Stimulated activated CD8-positive, alpha-beta memory T cell treated with anti-CD3 and anti-CD28 coated beads, Interleukin-2, amount 100 ng/mL, for 1 hour (primary cell): ENCODE results near the gene ACVR1B.

Source experiments
- DNase-seq, 2 donors: peaks; one replicate each; pipeline ENCODE4 v3.0.0-alpha.2; 2020; ENCODE audit warnings: low read depth in 2 of 2

The ACVR1B gene

DNA sequence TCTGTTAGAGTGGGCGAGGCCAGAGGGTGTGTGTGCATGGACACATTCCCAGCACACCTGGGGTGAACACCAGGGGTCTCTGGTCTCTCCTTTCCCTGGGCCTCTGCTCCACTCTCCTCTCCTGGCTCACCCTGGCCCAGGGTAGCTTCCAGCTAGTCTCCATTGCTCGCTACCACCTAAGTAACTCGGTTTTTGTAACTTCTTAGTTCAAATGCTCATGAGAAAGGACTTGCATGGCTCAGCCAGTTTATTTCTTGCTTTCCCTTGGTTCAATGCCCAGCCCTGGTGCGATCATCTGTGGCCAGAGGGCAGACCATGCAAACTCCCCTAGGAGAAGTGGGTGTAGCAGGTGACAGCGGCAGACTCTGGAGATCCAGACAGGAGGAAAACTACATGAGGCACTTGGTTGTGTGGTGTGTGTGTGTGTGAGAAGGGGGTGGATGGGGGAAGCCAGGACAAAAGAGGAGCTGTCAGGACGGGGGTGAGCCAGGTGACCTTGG, 8.9 kb upstream of the ACVR1B start:
- DNase-seq, result no peak

DNA sequence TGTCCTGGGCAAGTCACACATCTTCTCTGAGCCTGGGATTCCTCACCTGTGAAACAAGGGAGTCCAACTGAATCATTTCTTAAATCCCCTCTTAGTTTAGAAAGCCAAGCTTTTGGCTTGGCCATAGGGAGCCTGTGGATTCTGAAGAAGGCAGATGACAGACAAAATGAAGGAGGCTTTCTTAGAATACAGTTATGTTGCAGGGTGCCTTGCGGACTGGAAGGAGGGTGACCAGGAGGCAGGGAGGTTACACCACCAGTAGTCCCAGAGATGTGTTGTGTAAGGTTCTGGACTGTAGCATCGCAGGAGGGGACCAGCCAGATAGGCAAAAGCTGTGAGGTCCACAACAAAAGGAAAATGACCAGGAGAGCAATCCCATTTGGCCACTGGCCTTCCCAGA, 8.2 kb upstream of the ACVR1B start:
- no peak for DNase-seq

DNA sequence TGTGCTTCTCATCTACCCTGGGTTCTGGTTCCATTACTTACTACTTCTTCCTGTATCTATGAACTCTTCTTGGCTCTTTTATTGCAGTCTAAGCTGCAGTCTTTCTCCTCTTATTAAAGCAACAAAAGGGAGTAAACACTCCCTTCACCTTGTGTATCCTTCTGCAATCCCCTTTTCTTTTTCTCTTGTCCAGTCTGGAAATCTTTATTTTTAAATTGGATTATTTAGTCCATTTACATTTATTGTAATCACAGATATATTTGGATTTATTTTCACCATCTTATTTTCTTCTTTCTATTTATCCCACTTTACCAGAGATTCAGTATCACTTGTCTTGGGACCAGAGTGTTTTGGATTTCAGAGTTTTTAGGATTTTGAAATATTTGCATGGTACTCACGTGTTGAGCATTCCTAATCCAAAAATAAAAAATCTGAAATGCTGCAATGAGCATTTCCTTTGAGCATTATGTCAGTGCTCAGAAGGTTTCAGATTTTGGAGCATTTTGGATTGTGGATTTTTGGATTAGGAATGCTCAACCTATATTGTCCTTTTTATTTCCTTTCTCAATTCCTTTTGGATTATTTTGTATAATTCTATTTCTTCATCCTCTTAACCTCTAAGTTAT, 6.8 kb upstream of the ACVR1B start:
- DNase-seq, result no peak

DNA sequence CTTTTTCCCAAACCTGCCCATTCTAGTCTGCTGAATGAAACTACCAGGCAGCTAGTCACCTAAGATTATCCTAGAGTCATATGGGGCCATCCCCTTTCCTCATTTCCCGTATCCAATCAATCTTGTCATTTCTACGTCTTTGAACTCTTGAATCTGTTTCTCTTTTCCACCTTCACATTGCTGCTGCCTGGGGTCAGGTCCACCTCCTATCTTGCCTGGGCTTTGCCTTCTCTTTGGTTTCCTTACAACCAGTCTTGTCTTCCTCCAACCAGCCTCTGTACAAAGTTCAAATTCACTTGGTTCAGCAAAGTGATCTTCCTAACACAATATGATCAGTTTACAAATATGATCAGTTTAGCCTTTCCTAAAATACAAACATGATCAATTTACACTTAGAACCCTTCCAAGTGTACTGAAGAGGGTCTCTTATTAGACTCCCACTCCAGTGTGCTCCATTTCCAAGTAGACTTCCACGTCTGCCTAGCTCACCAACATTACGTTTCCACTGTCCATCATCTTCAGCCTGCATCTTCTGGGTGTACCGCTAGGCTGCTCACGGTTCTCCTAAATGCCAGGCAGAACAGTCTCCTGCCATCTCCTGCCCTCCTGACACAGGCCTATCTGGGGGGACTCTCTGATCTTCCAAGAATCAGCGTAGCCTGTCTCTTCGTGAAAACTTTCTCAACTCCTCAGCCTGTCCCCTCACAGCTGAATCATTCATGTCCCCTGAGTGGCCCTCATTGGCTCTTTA, 4.1 kb upstream of the ACVR1B start:
- DNase-seq, result no peak

DNA sequence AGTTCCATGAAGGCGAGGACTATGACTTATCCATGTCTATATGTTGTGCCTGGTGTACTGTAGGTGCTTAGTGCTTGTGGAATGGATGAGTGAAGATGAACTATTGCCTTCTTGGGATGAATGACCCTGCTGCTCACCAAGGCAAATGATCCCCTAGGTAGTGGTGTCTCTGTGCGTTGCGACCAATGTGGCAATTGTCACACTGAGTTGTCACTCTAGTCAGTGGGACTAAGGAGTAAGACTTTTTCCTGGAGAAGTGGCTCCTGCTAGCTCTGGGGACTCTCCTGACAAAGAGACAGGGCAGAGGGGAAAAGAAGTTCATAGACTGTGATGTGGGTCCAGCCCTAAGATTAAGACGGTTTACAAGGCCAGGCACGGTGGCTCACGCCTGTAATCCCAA, 3.4 kb upstream of the ACVR1B start:
- DNase-seq, result no peak

DNA sequence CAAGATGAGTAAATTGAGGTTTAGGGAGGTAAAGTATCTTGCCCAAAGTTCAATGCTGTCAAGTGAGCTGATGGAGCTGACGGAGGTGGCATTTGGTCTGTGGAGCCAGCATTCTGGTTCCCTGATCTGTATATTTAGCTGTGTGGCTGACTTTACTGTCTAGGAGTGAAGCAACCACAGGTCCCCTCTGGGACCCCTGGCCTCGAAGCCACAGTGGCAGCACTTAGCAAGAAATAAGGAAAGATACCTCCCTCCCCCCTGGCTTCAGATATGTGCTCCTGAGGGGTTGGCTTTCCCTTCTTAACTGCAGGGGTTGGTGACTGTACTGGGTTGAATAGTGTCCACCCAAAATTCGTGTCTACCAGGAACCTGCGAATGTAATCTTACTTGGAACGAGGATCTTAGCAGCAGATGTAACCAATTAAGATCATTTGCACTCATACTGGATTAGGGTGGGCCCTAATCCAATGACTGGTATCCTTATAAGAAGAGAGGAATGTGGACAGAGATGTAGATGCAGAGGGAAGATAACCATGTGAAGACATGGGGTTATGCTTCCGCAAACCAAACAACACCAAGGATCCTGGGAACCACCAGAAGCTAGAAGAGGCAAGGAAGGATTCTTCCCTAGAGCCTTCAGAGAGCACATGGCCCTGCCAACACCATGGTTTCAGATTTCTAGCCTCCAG, 2.0 kb upstream of the ACVR1B start:
- DNase-seq, result no peak

DNA sequence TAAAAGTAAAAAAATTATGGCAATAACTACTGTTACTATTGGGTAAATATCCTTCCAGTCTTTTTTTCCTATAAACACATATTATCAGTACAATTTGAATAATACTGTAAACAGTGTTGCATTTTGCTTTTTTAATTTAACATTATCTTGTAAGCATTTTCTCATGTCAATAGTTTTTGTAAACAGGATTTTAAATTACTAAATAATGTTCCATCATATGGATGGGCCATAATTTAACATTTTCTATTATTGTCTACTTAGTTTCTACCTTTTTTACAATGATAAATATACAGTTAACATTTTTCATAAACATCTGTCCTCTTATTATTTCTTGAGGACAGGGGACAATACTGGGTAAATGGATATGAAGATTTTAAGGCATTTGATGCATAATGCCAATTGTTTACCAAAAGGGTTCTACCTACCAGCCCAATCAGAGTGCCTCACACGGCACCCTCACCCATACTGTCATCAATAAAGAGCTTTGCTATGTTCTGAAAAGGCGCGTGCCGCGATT, 759 bp upstream of the ACVR1B start:
- DNase-seq, result no peak

DNA sequence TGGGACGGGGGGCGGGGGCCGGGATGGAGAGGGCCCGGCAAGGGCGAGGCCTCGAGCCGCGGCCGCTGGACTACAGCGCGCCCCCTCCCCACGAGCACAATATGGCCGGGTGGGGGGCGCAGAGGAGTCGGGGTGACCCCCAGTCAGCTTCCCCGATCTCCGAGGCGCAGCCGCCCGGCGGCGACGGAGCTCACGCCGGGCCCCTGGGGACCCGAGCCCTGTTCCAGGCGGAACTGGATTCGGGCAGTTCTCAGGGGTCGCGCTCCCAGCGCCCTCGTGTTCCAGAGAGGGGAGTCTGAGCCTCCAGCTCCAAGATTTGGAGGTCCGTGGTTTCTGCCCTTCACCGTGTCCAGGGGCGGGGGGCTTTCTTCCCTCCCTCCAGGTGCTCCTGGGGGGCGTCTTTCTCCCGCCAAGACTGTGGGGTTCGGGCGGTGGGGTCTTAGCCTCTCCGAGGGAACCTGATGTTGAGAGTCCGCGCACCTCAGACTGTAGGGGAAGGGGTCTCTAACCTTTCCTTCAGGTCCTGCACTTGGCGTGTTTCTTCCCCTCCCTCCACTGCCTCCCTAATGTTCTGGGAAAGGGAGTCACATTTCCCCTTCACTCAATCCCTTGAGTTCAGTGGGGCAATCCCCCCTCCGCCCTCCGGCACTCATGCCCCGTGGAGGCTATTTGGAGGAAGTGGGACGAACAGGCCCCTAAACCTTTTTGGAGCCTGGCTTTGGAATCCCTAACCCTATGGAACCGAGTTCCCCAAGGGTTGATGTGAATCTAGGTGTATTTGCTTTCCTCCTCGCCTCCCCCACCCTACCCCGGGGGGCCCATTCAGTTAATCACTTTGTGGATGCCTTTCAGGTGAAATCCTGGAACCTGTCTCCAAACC, 584 bp downstream of the ACVR1B start:
- DNase-seq, result no peak

DNA sequence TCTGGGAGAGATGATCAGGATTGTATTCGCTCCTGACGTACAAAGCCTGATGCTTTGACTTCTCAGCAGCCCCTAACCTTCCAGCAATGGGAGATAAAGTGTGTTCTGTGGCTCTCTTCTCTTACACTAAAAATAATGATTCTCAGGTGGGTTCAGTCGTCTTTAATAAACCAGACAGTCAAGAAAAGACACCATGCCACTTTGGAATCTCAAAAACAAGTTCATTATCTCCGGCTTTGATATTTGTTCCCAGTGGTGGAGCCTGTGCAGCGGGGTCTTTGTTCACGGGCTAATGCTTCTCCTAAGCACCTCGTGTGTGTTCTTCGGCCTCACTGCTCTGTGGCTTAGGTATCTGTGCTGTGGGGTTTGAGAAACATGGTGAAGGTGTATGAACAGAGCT, 1.6 kb downstream of the ACVR1B start:
- no peak for DNase-seq

DNA sequence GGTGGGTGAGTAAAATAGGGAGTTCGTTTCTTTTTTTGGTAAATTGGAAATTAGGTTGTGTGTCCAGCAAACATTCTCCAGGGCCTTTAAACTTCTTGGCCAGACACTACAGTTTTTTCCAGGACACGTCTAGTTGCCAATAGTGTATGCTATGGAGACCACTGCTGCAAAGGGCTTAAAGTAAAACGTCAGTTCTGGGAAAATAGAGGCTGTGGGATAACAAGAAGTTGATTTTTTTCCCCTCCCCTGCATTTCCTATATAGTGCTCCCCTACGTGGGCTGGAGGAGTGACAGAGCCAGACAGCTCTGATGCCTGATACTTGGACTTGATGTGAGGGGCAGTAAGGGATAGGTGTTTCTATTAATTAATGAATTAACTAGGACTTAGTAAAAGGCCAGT, 2.4 kb downstream of the ACVR1B start:
- DNase-seq, result no peak

DNA sequence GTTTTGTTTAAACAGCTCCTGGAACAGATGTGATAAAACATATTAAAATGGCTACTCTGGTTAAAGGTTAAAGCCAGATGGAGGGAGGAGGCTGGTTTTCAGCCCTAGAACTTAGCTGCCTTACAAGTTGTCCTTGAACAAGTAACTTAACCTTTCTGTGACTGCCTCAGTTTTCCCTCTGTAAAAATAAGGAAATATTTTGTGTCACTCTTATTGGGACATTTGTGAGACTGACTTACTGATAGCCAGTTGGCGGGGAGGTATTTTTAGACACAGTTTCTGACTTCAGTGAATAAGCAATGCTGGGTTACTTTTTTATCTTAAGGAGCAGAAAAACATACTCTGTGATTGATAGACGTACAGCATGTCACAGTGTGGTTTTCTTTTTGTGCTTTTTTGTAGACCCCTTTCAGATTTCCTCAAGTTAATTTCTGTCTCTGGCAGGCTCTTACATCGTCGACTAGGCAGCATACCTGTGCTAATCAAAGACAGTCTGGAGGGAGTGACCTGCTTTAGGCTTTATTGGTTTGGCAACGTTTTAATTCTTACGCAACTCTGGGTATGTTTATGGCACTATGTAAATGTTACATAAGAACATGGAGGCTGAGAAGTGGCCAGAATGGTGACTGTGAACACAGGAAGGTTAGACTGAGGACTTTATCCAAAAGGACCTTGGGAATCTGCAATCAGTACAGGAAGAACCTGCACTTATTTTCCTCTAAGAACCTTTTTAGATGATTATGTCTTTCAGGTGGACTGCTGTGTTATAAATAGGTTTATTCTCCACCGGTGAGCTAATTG, 3.3 kb downstream of the ACVR1B start:
- no peak for DNase-seq

DNA sequence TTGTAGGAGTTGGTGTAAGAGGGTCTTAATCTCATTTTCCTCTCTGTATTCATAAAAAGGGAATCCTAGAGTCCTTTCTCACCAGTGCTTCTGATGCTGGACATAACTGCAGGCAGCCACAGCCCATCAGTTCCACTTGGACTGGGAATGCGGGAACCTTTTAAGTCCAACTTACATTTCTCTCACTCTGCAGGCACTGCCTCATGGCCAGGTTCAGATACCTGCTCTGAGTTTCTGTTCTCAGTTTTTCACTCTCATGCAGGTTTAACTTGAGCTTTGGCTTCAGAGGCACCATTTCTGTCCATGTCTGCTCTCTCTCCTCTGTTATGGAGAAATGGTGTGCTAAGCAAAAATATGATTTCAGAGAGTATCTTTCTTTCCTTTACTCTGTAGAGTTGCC, 4.2 kb downstream of the ACVR1B start:
- no peak for DNase-seq

DNA sequence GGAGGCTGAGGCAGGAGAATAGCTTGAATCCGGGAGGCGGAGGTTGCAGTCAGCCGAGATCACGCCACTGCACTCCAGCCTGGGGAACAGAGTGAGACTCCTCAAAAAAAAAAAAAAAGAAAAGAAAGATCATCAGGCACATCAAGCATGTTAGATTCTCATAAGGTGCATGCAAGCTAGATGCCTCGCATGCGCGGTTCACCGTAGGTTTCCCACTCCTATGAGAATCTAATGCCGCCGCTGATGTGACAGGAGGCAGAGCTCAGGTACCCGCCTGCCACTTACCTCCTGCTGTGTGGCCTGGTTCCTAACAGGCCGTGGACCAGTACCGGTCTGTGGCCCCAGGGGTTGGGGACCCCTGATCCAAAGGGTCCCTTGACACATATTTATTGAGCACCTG, 7.0 kb downstream of the ACVR1B start:
- DNase-seq, result no peak

DNA sequence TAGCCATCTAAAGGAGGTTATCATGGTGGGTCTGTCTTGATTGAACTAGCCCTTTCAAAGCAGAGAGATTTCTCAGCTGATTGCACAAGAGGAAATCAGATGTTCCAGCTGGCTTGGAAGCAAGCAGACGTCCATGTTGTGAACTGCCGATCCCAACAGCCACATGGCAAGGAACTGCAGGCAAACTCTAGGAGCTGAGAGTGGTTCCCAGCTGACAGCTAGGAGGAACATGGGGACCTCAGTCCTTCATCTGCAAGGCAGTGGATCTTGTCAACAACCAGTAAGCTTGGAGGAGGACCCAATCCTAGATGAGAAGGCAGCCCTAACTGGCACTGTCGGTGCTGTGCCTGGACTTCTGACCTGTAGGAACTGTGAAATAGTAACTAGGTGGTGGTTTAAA, 7.7 kb downstream of the ACVR1B start:
- DNase-seq, result no peak

DNA sequence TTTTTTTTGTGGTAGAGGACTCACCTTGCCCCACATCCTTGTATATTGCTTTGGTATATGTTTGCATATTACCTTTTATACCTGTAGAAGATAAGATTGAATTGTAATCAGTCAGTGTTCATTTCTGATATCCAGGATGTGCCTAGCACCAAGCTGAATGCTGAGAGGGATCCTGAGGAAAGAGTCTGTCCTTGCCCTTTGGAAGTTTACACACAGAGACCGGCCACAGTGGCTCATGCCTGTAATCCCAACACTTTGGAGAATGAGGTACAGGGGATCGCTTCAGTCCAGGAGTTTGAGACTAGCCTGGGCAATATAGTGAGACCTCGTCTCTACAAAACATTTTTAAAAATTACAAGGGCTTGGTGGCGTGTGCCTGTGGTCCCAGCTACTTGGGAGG, 8.4 kb downstream of the ACVR1B start:
- no peak for DNase-seq

DNA sequence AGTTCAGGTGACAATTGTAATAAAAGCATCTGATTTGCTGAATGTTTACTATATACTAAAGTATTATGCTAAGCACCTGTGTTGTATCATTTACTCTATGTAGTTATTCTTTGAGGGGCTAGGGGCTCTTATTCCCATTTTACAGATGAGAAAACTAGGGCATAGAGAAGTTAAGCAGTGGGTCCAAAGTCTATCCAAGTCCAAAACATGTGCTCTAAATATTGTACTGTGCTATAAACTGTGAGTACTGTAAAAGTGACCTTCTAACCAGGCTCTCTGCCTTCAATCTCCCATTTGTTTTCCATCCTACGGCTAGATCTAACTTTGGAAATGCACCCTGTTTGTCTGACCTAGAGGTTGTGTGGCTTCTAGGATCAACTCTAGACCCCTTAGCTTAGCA, 9.0 kb downstream of the ACVR1B start:
- no peak for DNase-seq

DNA sequence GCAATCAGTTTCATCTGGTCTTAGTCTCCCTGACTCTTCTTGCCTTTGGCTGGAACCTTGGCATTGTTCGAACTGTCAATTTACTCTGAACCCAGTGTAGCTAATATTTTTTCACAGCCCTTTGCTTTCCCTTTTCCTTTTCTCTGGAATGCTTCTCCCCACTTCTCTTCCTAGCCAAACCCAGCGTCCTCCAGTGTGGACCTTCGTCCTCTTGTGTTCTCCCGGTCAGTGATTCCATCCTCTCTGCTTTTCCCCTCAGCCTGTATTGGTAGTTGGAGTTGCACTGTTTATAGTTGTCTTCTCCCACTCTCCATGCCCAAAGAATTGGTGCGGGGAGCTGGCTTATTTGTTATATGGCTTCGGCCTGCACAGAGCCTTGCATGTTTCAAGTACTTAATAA, 9.4 kb downstream of the ACVR1B start:
- DNase-seq, result no peak

DNA sequence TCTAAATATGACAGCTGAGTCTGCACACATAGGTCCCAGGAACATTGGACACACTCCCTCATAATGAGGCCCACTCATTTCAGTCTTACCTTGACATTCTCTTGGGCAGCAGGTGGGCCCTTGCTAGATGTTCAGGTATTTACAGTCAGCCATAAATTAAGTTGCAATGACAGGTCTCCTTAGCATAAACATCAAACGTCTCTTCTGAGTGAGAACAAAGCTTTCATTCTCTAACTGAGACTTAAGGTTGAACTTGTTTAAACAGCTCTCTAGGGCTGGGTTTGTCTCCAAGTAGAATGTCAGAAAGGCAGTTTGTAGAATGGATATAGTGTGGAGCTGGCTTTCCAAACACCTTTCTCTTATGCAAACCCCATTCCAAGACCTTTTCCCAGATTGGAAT, 10.3 kb downstream of the ACVR1B start:
- no peak for DNase-seq

DNA sequence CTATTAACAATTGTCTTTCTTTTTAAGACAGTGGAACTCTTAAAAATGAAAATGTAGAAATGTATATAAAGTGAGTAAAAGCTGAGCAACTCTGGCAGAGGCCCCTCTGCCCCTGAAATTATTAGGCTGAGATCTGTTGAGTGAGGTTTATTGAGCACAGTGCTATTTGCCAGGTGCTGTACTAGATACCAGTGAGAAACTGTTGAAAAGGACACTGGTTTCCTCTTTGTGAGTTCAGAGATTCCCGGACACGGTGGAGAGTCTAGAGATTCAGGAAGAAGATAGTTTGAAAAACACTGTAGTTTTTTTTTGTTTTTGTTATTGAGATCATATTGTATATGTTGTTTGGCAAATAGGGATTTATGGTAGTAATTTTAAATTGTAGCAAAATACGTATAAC, 11.2 kb downstream of the ACVR1B start:
- DNase-seq, result no peak

DNA sequence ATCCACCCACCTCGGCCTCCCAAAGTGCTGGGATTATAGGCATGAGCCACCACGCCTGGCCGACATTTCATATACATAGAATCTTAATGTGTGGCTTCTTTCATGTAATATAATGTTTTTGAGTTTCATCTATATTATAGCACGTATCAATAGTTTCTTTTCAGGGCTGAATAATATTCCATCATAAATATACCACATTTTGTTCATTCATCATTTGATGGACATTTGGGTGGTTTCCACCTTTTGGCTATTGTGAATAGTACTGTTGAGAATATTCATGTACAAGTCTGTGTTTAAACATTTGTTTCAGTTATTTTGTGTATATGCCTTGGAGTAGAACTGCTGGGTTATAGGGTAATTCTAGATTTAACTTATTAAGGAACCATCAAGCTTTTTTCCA, 12.0 kb downstream of the ACVR1B start:
- DNase-seq, result no peak

DNA sequence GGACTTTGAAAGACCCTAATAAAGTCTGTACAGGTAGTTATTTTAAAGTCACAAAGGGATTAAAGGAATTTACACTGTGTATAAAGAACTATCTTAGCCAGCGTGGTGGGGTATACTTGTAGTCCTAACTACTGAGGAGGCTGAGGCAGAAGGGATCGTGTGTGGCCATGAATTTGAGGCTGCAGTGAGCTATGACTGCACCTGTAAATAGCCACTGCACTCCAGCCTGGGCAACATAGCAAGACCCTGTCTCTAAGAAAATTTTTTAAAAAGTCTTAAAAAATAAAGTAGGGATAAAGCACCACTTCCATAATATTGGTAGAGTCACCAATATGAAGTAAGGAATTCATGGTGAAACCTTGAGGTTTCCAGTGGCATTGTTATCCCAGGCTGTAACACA, 18.1 kb downstream of the ACVR1B start:
- no peak for DNase-seq
